ENCODE results near the gene PBX1.

GRCh38 chr1:164687777-164688176, 128.8 kb downstream of the PBX1 start:
- TF ChIP-seq CTCF (IDR thresholded peaks at IDR 0.05) (no peak), POLR2A (IDR thresholded peaks at IDR 0.05) (no peak)

All from esophagus squamous epithelium (tissue), 4 donors.